NCI-H146 treated with DMSO at 0.1 percent for 48 hours (cell line): ENCODE results near the gene HSBP1L1.

Experiments
- DNase-seq: peaks from one replicate; lab custom pipeline; 2025; ENCODE audit not compliant: unreplicated experiment; lab: John Stamatoyannopoulos, UW

Gene HSBP1L1

GRCh38 chr18:79964330-79965118 is at the start of gene HSBP1L1:
HSBP1L1 (plus strand) TSS chr18:79964643; CDS start chr18:79964736, 93 bp downstream.
- peak; percentile 64 for DNase-seq

- no peak for DNase-seq
Measured at GRCh38 chr18:79915161-79916127, 49.0 kb upstream of the HSBP1L1 start.

GRCh38 chr18:79916128-79916494 is 48.3 kb upstream of the HSBP1L1 start:
- no peak for DNase-seq

GRCh38 chr18:79916546-79917168 is 47.8 kb upstream of the HSBP1L1 start:
- DNase-seq: no peak

GRCh38 chr18:79917169-79917852 is 47.1 kb upstream of the HSBP1L1 start:
- no peak for DNase-seq

- DNase-seq: no peak
Measured at GRCh38 chr18:79917853-79918614, 46.4 kb upstream of the HSBP1L1 start.

- DNase-seq: no peak
Measured at GRCh38 chr18:79918615-79919011, 45.8 kb upstream of the HSBP1L1 start.

- DNase-seq: no peak
Measured at GRCh38 chr18:79919089-79919488, 45.4 kb upstream of the HSBP1L1 start.

- no peak for DNase-seq
Measured at GRCh38 chr18:79921984-79922965, 42.2 kb upstream of the HSBP1L1 start.

GRCh38 chr18:79922971-79923411 is 41.5 kb upstream of the HSBP1L1 start:
- no peak for DNase-seq

GRCh38 chr18:79923896-79924585 is 40.4 kb upstream of the HSBP1L1 start:
- DNase-seq: no peak

GRCh38 chr18:79924814-79925731 is 39.4 kb upstream of the HSBP1L1 start:
- peak; percentile 22 for DNase-seq

- DNase-seq: no peak
Measured at GRCh38 chr18:79926306-79926705, 38.1 kb upstream of the HSBP1L1 start.

- DNase-seq: no peak
Measured at GRCh38 chr18:79926715-79927606, 37.5 kb upstream of the HSBP1L1 start.

GRCh38 chr18:79927607-79928562 is 36.6 kb upstream of the HSBP1L1 start:
- DNase-seq: no peak
